ENCODE results near the gene PTPN1.
"Not testable (repeated sequence)": the region's sequence is repeated elsewhere in the genome, so short reads cannot be mapped to it uniquely, and the experiment has no call there.

The PTPN1 gene

DNA sequence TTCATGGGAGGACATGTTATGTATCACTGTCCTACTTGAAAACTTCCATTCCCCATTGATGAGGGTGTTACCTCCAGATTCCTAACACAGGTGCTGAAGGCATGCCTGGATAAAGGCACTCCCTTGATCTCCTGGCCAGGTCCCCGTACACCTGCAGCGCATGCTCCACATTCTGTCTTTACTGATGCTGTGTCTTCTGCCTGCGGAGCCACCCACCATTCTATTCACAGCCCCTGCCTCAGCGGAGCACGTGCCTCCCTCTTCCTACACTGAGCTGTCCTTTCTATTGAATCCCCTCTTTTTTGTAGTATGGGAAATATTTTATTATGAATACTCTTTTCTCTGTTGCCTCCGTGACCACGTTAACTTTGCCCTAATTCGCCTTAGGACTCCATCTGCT lies 25.0 kb downstream of the PTPN1 start:
- DNase-seq, result no peak

DNA sequence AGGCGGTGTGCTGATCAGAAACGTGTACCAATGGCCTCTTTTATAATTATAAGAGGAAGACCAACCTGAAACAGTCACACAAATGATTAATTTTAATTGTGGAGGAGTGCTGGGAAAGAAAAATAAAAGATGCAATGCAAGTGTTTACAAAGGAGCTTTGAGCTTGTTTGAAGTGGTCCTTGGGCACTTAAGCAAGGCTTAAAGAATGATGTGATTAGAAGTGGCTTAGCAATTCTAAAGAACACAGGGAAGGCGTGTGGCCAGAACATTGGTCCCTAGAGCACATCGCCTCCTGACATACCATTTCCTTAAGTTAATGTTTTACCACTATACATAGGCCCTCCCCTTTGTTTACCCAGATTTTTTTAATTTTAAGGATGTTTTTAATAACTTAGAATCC lies 26.1 kb downstream of the PTPN1 start:
- no peak for DNase-seq

DNA sequence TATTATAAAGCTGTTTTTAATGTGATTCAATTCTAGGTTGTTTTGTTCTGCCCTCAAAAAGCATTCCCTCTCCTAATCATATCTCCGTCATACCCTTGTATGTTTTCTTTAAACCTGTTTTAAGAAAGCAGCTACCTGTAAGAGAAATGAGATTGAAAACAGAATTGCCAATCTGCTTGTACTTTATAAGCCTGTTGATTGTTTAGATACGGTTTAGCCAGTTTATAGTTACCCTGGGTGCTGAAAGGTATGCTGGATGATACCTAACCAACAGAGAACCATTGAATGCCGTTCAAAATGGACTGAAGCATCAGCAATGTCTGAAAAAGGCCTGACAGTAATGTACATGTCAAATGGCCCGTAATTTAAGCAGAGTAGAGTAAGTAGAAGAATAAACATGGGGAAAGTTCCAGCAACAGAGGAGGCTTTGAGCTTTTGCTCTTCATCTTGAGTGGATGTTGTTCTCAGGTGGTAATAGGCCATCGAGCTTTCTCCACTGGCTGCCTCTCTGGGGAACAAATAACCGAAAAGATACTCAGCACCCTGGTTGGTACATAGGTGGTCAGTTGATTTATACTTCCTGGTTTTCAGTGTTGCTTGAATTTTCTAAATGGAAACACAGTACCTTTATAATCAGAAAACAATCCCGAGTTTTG lies 27.5 kb downstream of the PTPN1 start:
- DNase-seq, result no peak

DNA sequence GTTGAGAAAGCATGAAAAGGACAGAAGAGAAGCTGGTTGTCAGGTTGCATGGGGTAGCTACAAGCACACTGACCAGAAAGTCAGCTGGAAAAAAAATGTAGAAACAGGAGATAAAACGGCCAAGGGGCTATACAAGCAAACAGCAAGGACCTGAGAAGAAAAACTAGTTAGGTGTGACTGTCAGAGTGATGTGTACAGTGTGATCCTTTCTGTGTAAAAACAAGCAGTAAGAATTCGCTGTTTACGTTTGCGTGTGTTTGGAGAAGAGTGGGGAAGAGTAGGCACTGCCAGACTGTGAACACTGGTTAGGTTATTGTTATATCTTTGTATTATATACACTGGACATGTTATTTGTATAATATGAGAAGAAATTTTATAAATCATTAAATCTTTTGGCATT lies 28.1 kb downstream of the PTPN1 start:
- no peak for DNase-seq

DNA sequence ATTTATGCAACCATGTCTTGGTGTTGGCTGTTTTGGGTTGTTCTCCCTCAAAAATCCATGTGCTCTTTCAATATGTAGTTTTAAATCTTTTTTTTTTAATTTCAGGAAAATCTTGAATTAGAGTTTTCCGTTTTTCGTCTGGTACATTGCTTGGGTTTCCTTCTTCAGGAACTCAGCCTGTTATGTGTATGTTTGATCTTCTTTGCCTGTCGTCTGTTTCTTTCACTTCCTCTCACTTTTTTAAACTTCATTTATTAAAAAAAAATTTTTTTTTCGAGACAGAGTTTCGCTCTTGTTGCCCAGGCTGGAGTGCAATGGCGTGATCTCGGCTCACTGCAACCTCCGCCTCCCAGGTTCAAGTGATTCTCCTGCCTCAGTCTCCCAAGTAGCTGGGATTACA lies 29.6 kb downstream of the PTPN1 start:
- not testable (repeated sequence) for DNase-seq

DNA sequence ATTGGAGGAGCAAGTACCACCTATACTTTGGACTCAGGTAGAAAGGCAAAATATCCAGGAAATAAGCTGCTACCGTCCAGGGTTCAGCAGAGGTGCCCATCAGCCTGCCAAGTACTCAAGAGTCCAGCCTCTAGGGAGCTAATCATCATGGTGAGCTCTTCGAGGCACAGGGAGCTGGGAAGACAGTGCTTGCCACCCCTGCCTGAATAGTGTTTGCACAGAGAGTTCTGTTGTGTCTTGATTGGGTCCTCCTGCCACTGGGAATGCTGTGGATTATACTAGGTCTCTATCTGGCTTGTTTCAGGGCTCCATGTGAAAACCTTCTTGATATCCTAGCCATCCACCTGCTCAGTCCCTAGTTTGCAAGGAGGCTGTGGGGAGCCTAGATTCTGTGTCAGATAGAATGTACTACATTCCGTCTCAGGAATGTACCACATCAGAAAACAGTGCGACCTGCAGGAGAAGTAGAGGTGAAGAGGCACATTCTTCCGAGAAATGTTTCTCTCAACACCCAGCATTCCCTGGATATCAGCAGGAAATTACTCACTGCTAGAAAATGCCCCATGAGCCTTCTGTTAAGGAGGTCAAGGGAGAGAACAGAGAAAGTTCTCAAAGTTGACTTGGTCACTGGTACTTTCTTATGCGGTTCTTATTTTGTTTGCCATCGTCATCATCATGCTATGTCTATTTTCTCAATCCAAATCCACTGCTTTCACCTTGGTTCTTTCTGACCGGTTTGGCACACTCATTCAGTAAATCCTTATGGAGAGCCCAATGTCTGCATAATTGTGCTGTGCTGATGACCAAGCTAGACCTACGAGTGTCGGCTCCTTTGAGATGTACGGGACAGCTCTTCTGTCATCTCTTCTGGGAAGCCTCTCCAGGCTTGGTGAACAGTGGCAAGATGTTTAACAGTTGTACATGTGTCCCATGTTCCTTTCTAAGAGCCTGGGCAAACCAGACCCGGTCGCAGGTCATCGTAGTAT lies 30.7 kb downstream of the PTPN1 start:
- DNase-seq, result peak; percentile 99

DNA sequence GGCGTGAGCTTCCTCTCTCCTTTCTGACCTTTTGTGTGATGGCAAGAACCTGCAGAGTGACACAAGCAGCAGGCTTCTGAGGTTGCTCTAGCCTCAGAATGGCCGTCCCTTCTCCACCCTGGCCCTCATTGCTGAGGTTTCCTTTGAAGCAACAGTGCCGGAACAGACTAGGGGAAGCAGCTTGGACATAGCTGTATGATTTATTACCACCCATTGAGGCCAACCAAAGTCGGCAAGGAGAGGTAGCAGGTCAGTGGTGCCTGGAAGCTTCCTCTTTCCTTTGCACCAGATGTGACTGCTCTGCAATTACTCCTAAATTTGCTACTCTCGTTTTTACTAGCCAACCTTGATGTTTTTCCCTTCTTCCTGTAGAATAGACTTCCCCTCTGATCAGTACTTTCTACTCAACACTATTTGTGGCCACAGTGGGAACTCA lies 31.4 kb downstream of the PTPN1 start:
- no peak for DNase-seq

DNA sequence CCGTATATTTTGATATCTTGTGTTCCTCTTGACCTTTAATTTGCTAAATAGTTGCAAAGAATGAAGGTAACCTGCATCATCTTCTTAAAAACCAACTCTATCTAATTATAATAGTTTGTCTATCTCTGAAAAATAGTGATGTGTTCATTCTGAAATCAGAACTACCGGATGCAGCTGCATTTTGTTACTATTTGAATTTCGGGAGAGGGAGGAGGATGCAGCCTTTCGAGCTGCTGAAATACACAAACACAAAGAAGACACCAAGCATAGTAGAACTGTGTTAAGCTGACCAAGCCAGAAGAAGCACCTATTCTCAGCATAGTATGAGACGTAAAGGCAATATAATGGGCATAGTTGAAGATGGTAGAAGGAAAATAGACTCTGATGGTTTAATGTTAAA lies 33.1 kb downstream of the PTPN1 start:
- DNase-seq, result no peak

DNA sequence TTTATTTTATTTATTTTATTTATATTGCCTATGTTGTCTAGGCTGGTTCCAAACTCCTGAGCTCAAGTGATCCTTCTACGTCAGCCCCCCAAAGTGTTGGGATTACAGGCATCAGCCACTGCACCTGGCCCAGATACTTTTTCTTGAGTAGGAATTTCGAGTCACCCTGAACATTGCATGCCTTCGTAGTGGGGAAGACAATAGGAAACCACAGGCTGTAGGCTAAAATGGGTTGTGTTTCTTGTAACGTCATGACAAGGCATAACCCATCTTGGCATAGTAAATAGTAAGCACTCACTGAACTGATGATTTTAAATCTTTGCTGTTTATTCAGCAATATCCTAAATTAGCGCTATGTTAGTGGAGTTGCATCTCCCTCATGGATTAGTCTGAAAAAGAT lies 34.9 kb downstream of the PTPN1 start:
- DNase-seq, result no peak

DNA sequence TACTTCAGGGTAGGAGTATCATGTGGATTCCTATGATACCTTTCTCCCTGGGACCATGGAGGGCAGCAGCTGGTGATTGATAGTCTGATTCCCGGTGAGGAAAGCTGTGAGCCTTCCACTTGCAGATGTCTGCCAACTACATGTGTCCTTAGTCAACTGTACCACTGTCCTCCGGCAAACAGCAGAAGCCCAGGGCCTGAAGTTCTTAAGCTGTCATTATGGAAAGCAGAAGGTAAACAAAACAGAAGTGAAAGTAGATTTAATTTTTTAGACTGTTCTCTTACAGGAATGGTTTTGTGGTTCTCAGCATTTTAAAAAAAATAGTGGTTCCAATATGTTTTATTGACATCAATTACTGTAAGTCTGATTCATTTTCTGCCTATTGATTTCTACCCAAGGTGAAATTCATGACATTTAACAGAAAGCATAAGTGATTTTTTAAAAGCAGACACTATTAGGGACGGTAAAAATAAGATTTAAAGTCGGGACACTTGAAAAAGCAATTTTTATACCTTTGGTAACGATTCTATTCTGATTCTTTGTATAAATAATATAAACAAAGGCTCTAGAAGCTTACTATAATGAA lies 36.6 kb downstream of the PTPN1 start:
- DNase-seq, result no peak

DNA sequence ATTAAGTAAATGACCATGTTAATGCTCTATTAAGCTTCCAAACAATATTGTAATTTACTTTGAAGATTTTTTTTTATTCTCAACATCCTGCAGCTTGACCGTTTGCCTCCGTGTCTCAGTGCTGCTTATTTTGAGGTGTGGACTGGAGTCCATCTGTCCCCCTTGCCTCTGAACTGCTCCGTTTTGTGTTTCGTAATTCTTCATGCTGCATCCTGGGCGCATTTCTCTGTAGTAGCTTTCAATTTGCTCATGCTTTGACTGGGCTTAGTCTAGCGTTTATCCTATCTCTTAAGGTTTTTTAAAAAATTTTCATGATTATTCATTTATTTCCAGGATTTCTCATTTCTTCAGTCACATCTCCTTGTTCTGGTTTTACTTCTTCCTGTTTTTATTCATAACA lies 37.8 kb downstream of the PTPN1 start:
- DNase-seq, result no peak

DNA sequence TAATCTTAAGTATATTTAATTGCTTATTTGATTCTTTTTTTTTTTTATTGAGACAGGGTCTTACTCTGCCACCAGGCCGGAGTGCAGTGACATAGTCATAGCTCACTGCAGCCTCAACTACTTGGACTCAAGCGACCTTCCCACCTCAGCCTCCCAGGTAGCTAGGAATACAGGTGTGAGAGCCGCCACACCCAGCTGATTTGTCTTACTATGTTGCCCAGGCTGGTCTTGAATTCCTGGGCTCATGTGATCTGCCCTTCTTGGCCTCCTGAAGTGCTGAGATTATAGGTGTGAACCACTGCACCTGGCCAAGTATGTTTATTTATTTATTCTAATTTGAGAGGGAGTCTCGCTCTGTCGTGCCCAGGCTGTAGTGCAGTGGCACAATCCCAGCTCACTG lies 38.2 kb downstream of the PTPN1 start:
- no peak for DNase-seq

DNA sequence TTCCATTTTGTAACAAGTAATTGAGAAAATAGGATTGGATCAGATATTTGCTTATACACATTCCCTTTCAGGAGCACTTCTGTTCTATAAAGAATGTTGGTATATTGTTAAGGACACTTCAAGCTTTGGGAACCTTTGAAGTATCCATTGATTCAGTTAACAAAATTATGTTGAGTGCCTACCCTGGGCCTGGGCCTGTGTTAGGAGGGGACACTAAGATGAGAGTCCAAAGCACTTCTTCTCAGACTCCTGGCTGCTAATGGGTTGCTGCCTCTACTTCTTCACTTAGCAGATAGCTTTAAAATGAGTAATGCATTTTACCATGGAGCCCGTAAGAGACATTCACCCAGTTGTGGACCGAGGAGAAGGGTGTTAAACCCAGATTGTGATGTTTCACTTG lies 40.3 kb downstream of the PTPN1 start:
- DNase-seq, result no peak

DNA sequence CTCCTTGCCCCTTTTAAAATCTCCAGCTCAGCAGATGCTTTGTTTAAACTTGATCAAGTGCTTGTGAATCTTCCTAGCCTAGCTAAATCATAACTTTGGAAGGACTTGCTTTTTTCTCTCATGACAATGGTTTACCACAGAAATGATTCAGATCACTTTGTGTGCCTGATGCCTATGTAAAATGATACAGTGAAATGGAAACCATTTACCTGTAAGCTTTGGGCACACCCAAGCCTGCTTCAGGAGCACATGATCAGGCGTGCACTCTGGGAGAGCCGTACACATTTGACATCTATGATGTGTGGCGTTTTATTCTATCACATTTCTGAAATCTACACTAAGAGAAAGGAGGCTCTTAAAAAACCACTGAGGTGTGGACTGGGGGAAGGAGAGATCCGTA lies 41.1 kb downstream of the PTPN1 start:
- no peak for DNase-seq

DNA sequence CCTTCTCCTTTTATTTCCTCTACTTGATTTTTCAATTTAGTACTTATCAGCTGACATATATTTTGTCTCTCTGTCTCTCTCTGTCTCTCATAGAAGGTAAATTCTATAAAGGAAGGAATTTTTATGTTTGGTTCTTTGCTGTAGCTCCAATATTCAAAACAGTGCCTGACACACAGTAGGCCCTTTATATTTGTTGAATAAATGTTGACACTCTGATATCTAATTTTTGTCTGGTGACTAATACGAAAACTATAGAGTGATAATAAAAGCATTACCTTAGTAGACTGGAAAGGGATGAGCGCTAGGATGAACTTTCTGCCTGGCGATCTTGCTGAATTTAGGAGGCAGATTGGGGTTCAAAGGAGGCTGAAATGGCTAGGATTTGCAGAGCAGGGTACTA lies 42.8 kb downstream of the PTPN1 start:
- DNase-seq, result no peak

DNA sequence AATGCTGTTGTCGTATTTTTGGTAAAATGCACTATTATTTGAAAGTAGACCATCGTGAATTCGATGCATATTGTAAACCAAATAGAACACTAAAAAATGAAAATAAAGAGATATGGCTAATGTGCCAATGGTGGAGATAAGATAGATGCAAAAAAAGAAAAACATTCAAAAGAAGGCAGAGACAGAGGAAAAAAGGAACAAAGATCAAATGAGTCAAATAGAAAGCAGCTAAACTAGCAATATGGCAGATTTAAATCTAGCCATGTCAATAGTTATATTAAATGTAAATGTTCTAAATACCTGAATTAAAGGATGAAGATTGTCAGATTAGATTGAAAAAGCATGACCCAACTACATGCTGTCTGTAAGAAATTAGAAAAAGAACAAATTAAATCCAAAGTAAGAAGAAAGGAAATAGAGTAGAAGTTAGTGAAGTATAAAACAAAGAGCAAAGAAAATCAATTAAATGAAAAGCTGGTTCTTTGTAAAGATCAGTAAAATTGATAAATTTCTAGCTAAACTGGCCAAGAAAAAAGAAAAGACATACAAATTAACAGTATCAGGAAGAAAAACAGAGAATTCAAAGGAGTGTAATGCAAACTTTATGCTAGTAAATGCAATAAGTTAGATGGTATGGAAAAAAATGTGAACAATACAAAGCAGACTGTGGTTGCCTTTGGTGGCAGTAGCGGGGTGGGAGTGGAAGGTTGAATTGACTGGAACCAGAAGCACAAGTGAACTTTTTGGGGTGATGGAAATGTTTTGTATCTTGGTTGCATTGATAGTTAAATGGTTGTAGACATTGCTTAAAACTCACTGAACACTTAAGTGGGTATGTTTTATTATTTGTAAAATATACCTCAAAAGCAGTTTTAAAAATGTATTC lies 44.8 kb downstream of the PTPN1 start:
- no peak for DNase-seq

DNA sequence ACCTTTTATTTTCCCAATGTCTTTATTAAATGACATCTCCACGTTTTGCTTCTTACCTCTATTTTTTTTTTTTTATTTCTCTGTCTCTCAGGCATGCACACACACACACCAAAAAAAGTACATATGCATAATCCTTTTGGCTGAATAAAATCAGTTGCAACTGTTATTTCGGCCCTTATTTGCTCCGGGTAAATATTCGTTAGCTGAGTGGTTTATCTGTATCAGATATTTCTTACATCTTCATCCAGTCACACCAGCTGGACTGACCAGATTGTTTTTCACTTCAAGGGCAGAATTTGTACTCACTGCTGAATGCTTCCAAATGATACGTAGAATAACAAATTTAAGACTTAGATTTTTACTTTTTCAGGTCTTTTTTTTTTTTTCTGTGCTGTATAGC lies 45.5 kb downstream of the PTPN1 start:
- DNase-seq, result no peak

DNA sequence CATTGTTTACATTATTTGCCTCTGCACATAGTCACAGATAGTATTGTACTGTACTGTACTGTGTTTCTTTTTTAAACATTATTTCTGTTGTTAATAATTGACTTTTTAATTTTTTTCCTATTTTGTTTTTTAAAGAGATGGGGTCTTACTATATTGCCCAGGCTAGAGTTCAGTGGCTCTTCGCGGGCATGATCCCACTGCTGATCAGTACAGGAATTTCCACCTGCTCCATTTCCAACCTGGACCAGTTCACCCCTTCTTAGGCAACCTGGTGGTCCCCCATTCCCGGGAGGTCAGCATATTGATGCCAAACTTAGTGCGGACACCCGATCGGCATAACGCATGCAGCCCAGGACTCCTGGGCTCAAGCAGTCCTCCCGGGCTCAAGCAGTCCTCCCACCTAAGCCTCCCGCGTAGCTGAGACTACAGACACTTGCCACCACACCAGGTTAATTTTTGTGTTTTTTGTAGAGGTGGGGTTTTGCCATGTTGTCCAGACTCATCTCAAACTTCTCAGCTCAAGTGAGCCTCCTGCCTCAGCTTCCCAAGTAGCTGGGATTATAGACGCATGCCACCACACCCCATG lies 47.5 kb downstream of the PTPN1 start:
- DNase-seq, result no peak

DNA sequence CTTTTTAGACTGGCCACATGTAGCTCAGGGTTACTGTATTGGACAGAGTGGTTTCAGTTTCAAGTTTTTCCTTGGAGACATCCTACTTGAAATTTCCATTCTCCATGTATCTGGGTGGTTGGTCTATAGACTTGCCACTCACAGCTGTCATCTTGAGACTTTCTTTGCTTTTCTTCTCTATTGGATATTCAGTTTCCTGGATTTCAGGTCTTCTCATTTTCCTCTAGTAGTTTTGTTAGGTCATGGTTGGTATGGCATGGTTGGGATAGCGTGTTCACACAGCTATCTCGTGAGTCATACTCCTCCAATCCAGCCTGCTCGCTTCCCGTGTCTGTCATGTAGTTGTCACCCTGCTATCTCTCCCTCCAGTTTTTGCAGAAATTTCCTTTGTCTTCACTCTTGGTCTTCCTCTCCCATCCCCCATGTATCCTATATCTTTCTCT lies 48.3 kb downstream of the PTPN1 start:
- DNase-seq, result peak; percentile 87

DNA sequence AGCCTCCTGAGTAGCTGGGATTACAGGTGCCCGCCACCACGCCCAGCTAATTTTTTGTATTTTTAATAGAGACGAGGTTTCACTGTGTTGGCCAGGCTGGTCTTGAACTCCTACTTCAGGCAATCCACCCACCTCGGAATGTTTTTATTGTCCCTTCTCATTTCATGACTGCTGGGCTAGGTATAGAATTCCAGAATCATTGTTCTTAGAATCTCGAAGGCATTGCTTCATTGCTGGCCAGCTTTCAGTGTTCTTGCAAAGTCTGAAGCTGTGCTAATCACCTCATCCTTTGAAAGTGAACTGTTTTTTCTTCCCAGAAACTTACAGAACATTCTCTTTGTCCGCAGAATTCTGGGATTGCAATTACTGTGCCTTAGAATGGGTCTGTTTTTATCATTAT lies 49.0 kb downstream of the PTPN1 start:
- no peak for DNase-seq

DNA sequence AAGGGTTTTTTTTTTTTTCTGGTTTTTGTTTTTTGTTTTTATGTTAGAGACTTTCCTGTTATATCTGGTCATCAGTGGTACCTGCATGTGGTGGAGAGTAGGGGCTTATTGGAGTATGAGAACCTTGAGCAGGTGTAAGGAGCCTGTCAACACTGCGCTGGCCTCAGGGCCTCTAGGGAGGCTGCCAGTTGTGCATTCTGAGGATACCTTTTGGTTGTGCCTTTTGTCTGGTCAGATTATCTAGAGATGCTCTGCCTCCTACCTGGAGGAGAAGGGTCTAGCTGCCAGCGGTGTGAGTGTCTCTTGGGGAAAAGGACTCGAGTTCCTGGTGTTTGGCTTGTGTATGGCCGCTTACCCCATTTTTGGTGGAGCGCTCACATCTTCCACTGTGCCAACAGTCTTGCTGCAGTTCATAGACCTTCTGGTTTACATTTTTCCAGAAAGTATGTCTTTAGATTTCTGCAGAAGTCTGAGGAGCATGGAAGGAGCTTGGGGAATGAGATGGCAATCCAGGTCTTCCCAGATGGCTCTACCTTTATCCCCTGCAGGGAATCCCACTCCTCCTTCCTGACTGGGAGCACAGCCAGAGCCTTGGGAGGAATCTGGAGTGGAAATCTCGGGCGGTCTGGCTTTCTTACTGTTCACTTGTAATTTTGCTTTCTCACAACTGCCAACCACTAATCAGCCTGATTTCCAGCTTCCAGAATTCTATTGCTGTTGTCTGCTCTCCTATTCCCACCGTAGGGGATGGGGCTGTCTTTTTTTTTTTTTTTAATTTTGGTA lies 49.9 kb downstream of the PTPN1 start:
- DNase-seq, result no peak

DNA sequence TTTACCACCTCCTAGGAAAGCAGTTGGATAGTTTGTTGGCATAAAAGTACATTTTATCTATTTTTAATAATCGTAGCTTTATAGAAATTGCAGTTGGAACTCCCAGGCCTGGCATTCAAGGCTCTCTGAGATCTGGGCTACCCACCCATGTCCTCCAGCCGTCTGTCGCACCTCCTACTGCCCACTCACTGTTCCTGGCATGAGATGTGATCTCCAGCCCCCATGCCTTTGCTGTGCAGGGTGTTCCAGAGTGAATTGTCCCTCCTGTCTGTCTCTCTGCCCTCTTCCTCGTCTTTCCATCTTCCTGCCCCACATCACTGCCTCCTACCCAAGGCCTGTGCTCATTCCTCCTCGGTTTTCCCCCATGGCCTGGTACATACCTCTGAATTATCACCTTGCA lies 50.7 kb downstream of the PTPN1 start:
- DNase-seq, result no peak

Measured in NCI-H226 (cell line).